Stomach (tissue), 9 donors: Measurements from ENCODE around the gene ODF4. TPM values are rescaled to one million over a fixed set of nuclear protein-coding genes. Genes with fewer than 3 reads are reported as not detected.

Experiments
- DNase-seq, 2 donors: peaks; one replicate each; pipeline versions ENCODE4 v3.0.0 to v3.0.0-alpha.2; 2013 to 2019
- H3K27ac ChIP-seq, 5 donors: fragments of 200-600 bp in 4 of 5; sonication (generic) in 4 of 5; one replicate each; pipeline ENCODE4 v1.5.1; 2013 to 2019; ENCODE audit warnings: mild to moderate bottlenecking in 1 of 5, moderate library complexity in 1 of 5
- H3K27me3 ChIP-seq, 3 donors: fragments of 200-600 bp; sonication (generic); one replicate each; pipeline ENCODE4 v1.5.1; 2017 to 2019; ENCODE audit warnings: mixed run types in 1 of 3
- H3K36me3 ChIP-seq, 4 donors: fragments of 200-600 bp; sonication (generic); 1 replicate in 3 of 4; 2 replicates in 1 of 4; pipeline ENCODE4 v1.5.1; 2016 to 2019
- H3K4me1 ChIP-seq, 4 donors: fragments of 200-600 bp; sonication (generic); one replicate each; pipeline ENCODE4 v1.5.1; 2016 to 2019
- H3K4me3 ChIP-seq, 4 donors: fragments of 200-600 bp; sonication (generic) in 3 of 4; one replicate each; pipeline ENCODE4 v1.5.1; 2016 to 2019; ENCODE audit warnings: mild to moderate bottlenecking in 1 of 4
- H3K9me3 ChIP-seq, 4 donors: fragments of 200-600 bp; sonication (generic); one replicate each; pipeline ENCODE4 v1.5.1; 2016 to 2019
- EP300 ChIP-seq: sonication (generic); formaldehyde crosslinking; IDR thresholded peaks from one replicate; pipeline ENCODE4 v1.6.1; 2017; ENCODE audit warnings: antibody characterized with exemption
- POLR2A ChIP-seq, 4 donors: fragments of 450-650 bp; IDR thresholded peaks; one replicate each; pipeline ENCODE4 v1.6.1; 2016; ENCODE audit warnings: antibody characterized with exemption in 4 of 4, control low read depth in 2 of 4, mild to moderate bottlenecking in 1 of 4, moderate library complexity in 1 of 4
- POLR2AphosphoS5 ChIP-seq, 3 donors: sonication (generic); formaldehyde crosslinking; IDR thresholded peaks; one replicate each; pipeline ENCODE4 v1.6.1; 2016; ENCODE audit warnings: antibody characterized with exemption in 3 of 3
- WGBS, 5 donors: extraction: QIAGEN DNeasy Blood & Tissue Kit in 3 of 5; methylation state at CpG; one replicate each; pipeline versions ENCODE4 v1.1.5 to v1.1.7; 2013 to 2018; 5-methylcytosine and 5-hydroxymethylcytosine counted together
- intact Hi-C: fragments of 100-400 bp; cut with DNase I; formaldehyde crosslinking; loops from one replicate; pipeline ENCODE4 v1.15.1; 2023; ENCODE audit warnings: low total_unique reads
- polyA plus RNA-seq, 3 donors: library from polyadenylated mRNA; stranded (reverse); fragments of 200-250 nt; gene quantifications; one replicate each; pipeline ENCODE4 v1.2.3, GENCODE V29; 2013
- total RNA-seq, 5 donors: library from RNA; depleted of rRNA; stranded (reverse); fragments of >200 nt; gene quantifications; one replicate each; pipeline versions ENCODE4 v1.1.0 to v1.2.3, GENCODE V29; 2014 to 2016
- TF ChIP-seq, protein P1 (sequence below), 7 experiments: fragments of 450-650 bp in 4 of 7; fragments of 200-600 bp in 3 of 7; sonication (generic) in 3 of 7; IDR thresholded peaks; one replicate each; pipeline ENCODE4 v1.5.1; 2016 to 2019; ENCODE audit warnings: antibody characterized with exemption in 7 of 7, control low read depth in 2 of 7, mild to moderate bottlenecking in 1 of 7
- donor health status: healthy with polysubstance abuse.
- donor health status: Bipolar disorder and iron deficiency.
- donor health status: healthy.

ODF4 gene
- total and polyA plus RNA-seq, 8 donors, result not detected

DNA sequence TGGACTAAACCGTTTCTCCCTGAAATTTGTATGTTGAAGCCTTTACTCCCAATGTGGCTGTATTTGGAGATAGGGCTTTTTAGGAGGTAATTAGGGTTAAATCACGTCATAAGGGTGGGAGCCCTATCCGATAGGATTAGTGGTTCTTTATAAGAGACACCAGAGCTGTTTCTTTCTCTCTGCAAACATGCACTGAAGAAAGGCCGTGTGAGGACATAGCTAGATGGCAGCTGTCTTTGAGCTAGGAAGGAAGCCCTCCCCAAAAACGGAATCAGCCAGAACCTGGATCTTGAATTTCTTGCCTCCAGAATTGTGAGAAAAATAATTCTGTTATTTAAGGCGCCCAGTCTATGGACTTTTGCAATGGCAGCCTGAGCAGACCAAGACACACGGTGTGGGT is 14.1 kb downstream of the ODF4 start:
- Histone ChIP-seq H3K4me3 (no peak overlapping the region), H3K9me3 (no peaks in the 10 kb centered on the region), H3K27ac (no peak overlapping the region), H3K36me3 (no peaks in the 10 kb centered on the region), H3K27me3 (no peaks in the 10 kb centered on the region), H3K4me1 (no peaks in the 10 kb centered on the region)
- 65 to 88% (median 82%) methylated on average over 7 of the region's 7 CpGs for WGBS, 5 donors
- intact Hi-C loops, result no loop called here
- no peak for DNase-seq
- TF ChIP-seq, protein P1, sequence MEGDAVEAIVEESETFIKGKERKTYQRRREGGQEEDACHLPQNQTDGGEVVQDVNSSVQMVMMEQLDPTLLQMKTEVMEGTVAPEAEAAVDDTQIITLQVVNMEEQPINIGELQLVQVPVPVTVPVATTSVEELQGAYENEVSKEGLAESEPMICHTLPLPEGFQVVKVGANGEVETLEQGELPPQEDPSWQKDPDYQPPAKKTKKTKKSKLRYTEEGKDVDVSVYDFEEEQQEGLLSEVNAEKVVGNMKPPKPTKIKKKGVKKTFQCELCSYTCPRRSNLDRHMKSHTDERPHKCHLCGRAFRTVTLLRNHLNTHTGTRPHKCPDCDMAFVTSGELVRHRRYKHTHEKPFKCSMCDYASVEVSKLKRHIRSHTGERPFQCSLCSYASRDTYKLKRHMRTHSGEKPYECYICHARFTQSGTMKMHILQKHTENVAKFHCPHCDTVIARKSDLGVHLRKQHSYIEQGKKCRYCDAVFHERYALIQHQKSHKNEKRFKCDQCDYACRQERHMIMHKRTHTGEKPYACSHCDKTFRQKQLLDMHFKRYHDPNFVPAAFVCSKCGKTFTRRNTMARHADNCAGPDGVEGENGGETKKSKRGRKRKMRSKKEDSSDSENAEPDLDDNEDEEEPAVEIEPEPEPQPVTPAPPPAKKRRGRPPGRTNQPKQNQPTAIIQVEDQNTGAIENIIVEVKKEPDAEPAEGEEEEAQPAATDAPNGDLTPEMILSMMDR (IDR thresholded peaks at IDR 0.05), result no peak
- TF ChIP-seq EP300 (no peak), POLR2AphosphoS5 (IDR thresholded peaks at IDR 0.05) (no peak), POLR2A (IDR thresholded peaks at IDR 0.05) (no peak)

DNA sequence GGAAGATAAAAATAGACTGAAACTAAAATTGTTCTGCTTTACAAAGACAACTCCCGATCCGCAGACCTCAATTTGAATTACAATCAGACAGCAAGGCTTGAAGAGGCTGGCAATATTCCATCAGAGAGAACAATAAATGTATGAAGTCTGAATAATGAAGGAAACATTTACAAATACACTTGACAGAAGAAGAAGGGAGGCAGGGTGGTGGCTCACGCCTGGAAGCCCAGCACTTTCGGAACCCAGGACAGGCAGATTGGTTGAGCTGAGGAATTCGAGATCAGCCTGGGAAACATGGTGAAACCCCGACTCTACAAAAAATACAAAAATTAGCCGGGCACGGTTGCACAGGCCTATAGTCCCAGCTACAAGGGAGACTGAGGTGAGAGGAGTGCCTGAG is 14.6 kb downstream of the ODF4 start:
- no peaks in the 10 kb centered on the region for H3K4me1 ChIP-seq
- no peak overlapping the region for H3K27ac ChIP-seq
- no peak overlapping the region for H3K4me3 ChIP-seq
- TF ChIP-seq POLR2A (IDR thresholded peaks at IDR 0.05), result no peak
- TF ChIP-seq EP300, result no peak
- TF ChIP-seq, protein P1 (IDR thresholded peaks at IDR 0.05), result no peak
- no peak for TF ChIP-seq POLR2AphosphoS5 (IDR thresholded peaks at IDR 0.05)
- no peak for DNase-seq
- no peaks in the 10 kb centered on the region for H3K27me3 ChIP-seq
- H3K36me3 ChIP-seq, result no peaks in the 10 kb centered on the region
- H3K9me3 ChIP-seq, result no peaks in the 10 kb centered on the region
- 65 to 79% (median 74%) methylated on average over 8 of the region's 8 CpGs for WGBS, 5 donors
- intact Hi-C loops, result no loop called here

DNA sequence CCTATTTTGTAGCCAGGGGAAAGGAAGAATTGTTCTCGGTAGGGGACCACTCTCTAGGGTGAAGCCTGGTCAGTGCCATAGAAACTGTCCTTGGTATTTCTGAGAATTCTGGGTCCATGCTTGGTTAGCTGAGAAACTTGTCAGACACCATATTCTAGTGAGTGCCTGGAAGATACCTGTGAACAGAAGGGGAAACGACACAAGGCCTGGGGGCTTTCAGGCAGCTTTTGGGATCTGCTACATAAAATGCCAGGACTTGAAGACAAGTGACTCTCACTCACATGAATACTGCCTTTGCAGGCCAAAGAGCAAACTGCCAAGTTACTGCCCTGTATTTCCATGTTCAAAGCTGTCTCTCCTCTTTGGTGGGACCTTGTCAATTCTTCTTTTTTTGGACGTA is 18.3 kb downstream of the ODF4 start:
- DNase-seq, result no peak
- H3K4me1 ChIP-seq, result peaks cover 0 to 16% (median 7%) of the 10 kb centered on the region in 4 donors
- H3K27me3 ChIP-seq, result no peaks in the 10 kb centered on the region
- H3K9me3 ChIP-seq, result no peaks in the 10 kb centered on the region
- no peak for TF ChIP-seq POLR2A (IDR thresholded peaks at IDR 0.05)
- TF ChIP-seq, protein P1 (IDR thresholded peaks at IDR 0.05), result no peak
- TF ChIP-seq POLR2AphosphoS5 (IDR thresholded peaks at IDR 0.05), result no peak
- TF ChIP-seq EP300, result no peak
- H3K36me3 ChIP-seq, result no peaks in the 10 kb centered on the region
- 92 to 96% (median 95%) methylated on average over 3 of the region's 3 CpGs for WGBS, 5 donors
- intact Hi-C loops, result no loop called here
- no peak overlapping the region for H3K27ac ChIP-seq
- no peak overlapping the region for H3K4me3 ChIP-seq

DNA sequence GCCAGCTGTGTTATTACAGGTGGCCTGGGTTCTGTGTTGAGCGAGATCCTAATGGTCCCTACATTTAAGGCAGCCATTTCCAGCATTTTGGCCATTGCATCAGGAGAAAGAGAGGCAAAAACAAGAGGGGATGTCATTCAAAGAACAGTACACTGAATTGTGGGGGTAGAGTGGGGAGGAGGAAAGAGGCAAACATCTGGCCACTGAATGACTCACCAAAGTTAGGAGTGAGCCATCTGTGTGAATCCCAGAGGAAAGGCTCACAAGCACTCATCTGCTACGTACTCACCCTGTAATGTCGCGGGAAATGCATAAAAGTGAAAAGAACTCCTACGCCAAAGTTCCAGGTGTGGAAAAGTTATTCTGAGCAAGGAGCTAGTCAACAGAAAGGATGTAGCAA is 20.1 kb downstream of the ODF4 start:
- WGBS, 5 donors, result 59 to 80% (median 71%) methylated on average over 5 of the region's 5 CpGs
- peak overlapping the region; percentile 16 to 57 (median 26) for H3K27ac ChIP-seq
- no peak overlapping the region for H3K4me3 ChIP-seq
- peak in 1 of 2 donors; percentile 51 for DNase-seq
- TF ChIP-seq POLR2AphosphoS5 (IDR thresholded peaks at IDR 0.05), result peak in 1 of 3 donors; percentile 26
- no peak for TF ChIP-seq EP300
- no peak for TF ChIP-seq POLR2A (IDR thresholded peaks at IDR 0.05)
- peaks cover 0 to 4% (median 2%) of the 10 kb centered on the region in 4 donors for H3K36me3 ChIP-seq
- H3K27me3 ChIP-seq, result no peaks in the 10 kb centered on the region
- peaks cover 0 to 16% (median 7%) of the 10 kb centered on the region in 4 donors for H3K4me1 ChIP-seq
- intact Hi-C loops, result no loop called here
- H3K9me3 ChIP-seq, result no peaks in the 10 kb centered on the region

DNA sequence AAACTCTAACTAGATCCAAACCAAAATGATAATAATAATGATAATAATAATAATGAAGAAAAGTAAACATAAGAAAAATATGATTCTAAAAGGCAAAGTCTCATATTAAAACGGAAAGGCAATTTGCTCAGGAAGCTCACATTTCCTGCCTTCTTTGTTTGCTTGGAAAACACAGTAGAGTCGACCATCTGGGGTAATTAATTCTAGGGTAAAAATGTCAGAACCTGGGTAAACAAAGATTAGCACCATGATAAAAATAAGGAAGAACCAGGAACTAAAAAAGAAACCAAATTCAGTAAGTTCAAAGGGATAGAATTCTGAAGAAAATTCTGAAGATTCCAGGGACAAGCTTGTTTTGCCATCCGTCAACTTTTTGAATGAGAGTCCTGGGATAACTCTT is 20.6 kb downstream of the ODF4 start:
- H3K4me1 ChIP-seq, result peaks cover 0 to 16% (median 7%) of the 10 kb centered on the region in 4 donors
- DNase-seq, result no peak
- no peak overlapping the region for H3K4me3 ChIP-seq
- intact Hi-C loops, result no loop called here
- H3K9me3 ChIP-seq, result no peaks in the 10 kb centered on the region
- peak overlapping the region in 4 of 5 donors; percentile 16 to 57 (median 27) for H3K27ac ChIP-seq
- no peaks in the 10 kb centered on the region for H3K27me3 ChIP-seq
- no peak for TF ChIP-seq EP300
- TF ChIP-seq POLR2AphosphoS5 (IDR thresholded peaks at IDR 0.05), result no peak
- TF ChIP-seq POLR2A (IDR thresholded peaks at IDR 0.05), result no peak
- TF ChIP-seq, protein P1 (IDR thresholded peaks at IDR 0.05), result no peak
- 32 to 37% (median 33%) methylated on average over 3 of the region's 3 CpGs for WGBS, 5 donors
- peaks cover 0 to 4% (median 3%) of the 10 kb centered on the region in 4 donors for H3K36me3 ChIP-seq
